ENCODE results near the gene SPCS3. TPM values are rescaled to one million over a fixed set of nuclear protein-coding genes. Genes with fewer than 3 reads are reported as not detected.

Gene SPCS3
- total RNA-seq, 1 donor from 2014 or later, result 225 TPM

- no peak overlapping the region for H3K4me2 ChIP-seq (ENCODE audit: low read length)
- H3K4me1 ChIP-seq (ENCODE audit: insufficient read depth, low read length), result no peaks in the 10 kb centered on the region
- no peak overlapping the region for H3K4me3 Mint-ChIP-seq (ENCODE audit: unreplicated experiment)
- H2AFZ ChIP-seq (ENCODE audit: low read depth, low read length), result no peak overlapping the region
- no peak overlapping the region for H3K9ac ChIP-seq (ENCODE audit: low read length)
- TF ChIP-seq CTCF (IDR thresholded peaks at IDR 0.05; ENCODE audit: insufficient read depth, low read depth, low read length) (no peak), EZH2 (IDR thresholded peaks at IDR 0.05; ENCODE audit: insufficient read depth, low read length) (no peak)
- FAIRE-seq (no peak), DNase-seq (ENCODE audit: low read depth) (no peak)
- H3K4me1 Mint-ChIP-seq (ENCODE audit: low read depth, unreplicated experiment), result no peaks in the 10 kb centered on the region
- H3K9me3 ChIP-seq (ENCODE audit: insufficient read depth, low read depth, low read length), result no peaks in the 10 kb centered on the region
- no peaks in the 10 kb centered on the region for H3K36me3 Mint-ChIP-seq (ENCODE audit: low read depth, unreplicated experiment)
- no peaks in the 10 kb centered on the region for H4K20me1 ChIP-seq (ENCODE audit: insufficient read depth, low read length)
- no peak overlapping the region for H3K27ac Mint-ChIP-seq (ENCODE audit: unreplicated experiment)
- no peaks in the 10 kb centered on the region for H3K27me3 ChIP-seq (ENCODE audit: insufficient read depth, low read length)
- no peaks in the 10 kb centered on the region for H3K36me3 ChIP-seq (ENCODE audit: insufficient read depth, low read length)
- H3K27me3 Mint-ChIP-seq (ENCODE audit: low read depth, unreplicated experiment), result no peaks in the 10 kb centered on the region
- H3K9me3 Mint-ChIP-seq (ENCODE audit: unreplicated experiment), result no peaks in the 10 kb centered on the region
- H3K4me3 ChIP-seq (ENCODE audit: insufficient read depth, low read depth, low read length), result no peak overlapping the region
- no peak overlapping the region for H3K27ac ChIP-seq (ENCODE audit: low read depth, low read length)
- H3K79me2 ChIP-seq (ENCODE audit: insufficient read depth, low read length), result no peaks in the 10 kb centered on the region
Measured at GRCh38 chr4:176289561-176289960, 30.2 kb upstream of the SPCS3 start.

GRCh38 chr4:176290520-176290919 is 29.2 kb upstream of the SPCS3 start:
- H4K20me1 ChIP-seq (ENCODE audit: insufficient read depth, low read length), result no peaks in the 10 kb centered on the region
- TF ChIP-seq CTCF (IDR thresholded peaks at IDR 0.05; ENCODE audit: insufficient read depth, low read depth, low read length) (no peak), EZH2 (IDR thresholded peaks at IDR 0.05; ENCODE audit: insufficient read depth, low read length) (no peak)
- H3K36me3 ChIP-seq (ENCODE audit: insufficient read depth, low read length), result no peaks in the 10 kb centered on the region
- H3K4me1 ChIP-seq (ENCODE audit: insufficient read depth, low read length), result no peaks in the 10 kb centered on the region
- no peak overlapping the region for H3K4me3 ChIP-seq (ENCODE audit: insufficient read depth, low read depth, low read length)
- H3K9me3 ChIP-seq (ENCODE audit: insufficient read depth, low read depth, low read length), result no peaks in the 10 kb centered on the region
- Mint-ChIP-seq H3K4me3 (ENCODE audit: unreplicated experiment) (no peak overlapping the region), H3K27me3 (ENCODE audit: low read depth, unreplicated experiment) (no peaks in the 10 kb centered on the region), H3K9me3 (ENCODE audit: unreplicated experiment) (no peaks in the 10 kb centered on the region), H3K27ac (ENCODE audit: unreplicated experiment) (no peak overlapping the region), H3K4me1 (ENCODE audit: low read depth, unreplicated experiment) (no peaks in the 10 kb centered on the region), H3K36me3 (ENCODE audit: low read depth, unreplicated experiment) (no peaks in the 10 kb centered on the region)
- no peaks in the 10 kb centered on the region for H3K27me3 ChIP-seq (ENCODE audit: insufficient read depth, low read length)
- H3K27ac ChIP-seq (ENCODE audit: low read depth, low read length), result no peak overlapping the region
- no peak overlapping the region for H3K4me2 ChIP-seq (ENCODE audit: low read length)
- no peak overlapping the region for H2AFZ ChIP-seq (ENCODE audit: low read depth, low read length)
- FAIRE-seq, result no peak
- H3K9ac ChIP-seq (ENCODE audit: low read length), result no peak overlapping the region
- DNase-seq (ENCODE audit: low read depth), result no peak
- H3K79me2 ChIP-seq (ENCODE audit: insufficient read depth, low read length), result no peaks in the 10 kb centered on the region

GRCh38 chr4:176291748-176292147 is 28.0 kb upstream of the SPCS3 start:
- no peak for FAIRE-seq
- H3K27me3 ChIP-seq (ENCODE audit: insufficient read depth, low read length), result no peaks in the 10 kb centered on the region

More at GRCh38 chr4:176291748-176292147, 28.0 kb upstream of the SPCS3 start:
- H3K79me2 ChIP-seq (ENCODE audit: insufficient read depth, low read length), result no peaks in the 10 kb centered on the region
- H3K4me3 ChIP-seq (ENCODE audit: insufficient read depth, low read depth, low read length), result no peak overlapping the region
- Mint-ChIP-seq H3K9me3 (ENCODE audit: unreplicated experiment) (no peaks in the 10 kb centered on the region), H3K4me1 (ENCODE audit: low read depth, unreplicated experiment) (no peaks in the 10 kb centered on the region), H3K4me3 (ENCODE audit: unreplicated experiment) (no peak overlapping the region), H3K27me3 (ENCODE audit: low read depth, unreplicated experiment) (no peaks in the 10 kb centered on the region), H3K36me3 (ENCODE audit: low read depth, unreplicated experiment) (no peaks in the 10 kb centered on the region), H3K27ac (ENCODE audit: unreplicated experiment) (no peak overlapping the region)
- H3K9me3 ChIP-seq (ENCODE audit: insufficient read depth, low read depth, low read length), result no peaks in the 10 kb centered on the region
- no peak overlapping the region for H3K27ac ChIP-seq (ENCODE audit: low read depth, low read length)
- H3K4me1 ChIP-seq (ENCODE audit: insufficient read depth, low read length), result no peaks in the 10 kb centered on the region
- H2AFZ ChIP-seq (ENCODE audit: low read depth, low read length), result no peak overlapping the region
- H3K4me2 ChIP-seq (ENCODE audit: low read length), result no peak overlapping the region
- no peak overlapping the region for H3K9ac ChIP-seq (ENCODE audit: low read length)
- no peaks in the 10 kb centered on the region for H3K36me3 ChIP-seq (ENCODE audit: insufficient read depth, low read length)
- DNase-seq (ENCODE audit: low read depth), result no peak
- H4K20me1 ChIP-seq (ENCODE audit: insufficient read depth, low read length), result no peaks in the 10 kb centered on the region
- TF ChIP-seq CTCF (IDR thresholded peaks at IDR 0.05; ENCODE audit: insufficient read depth, low read depth, low read length), result no peak
- no peak for TF ChIP-seq EZH2 (IDR thresholded peaks at IDR 0.05; ENCODE audit: insufficient read depth, low read length)
